Measurements from ENCODE around the gene CTDNEP1. TPM values are rescaled to one million over a fixed set of nuclear protein-coding genes. Genes with fewer than 3 reads are reported as not detected.

Gene CTDNEP1
- total and polyA plus RNA-seq, 2 of the 4 experiments (the other 2 are of a cell fraction), result 23.8 to 132 TPM

- Histone ChIP-seq H2AK9ac (replicated peaks; ENCODE audit: low read depth, low read length, poor library complexity) (no peak overlapping the region), H2AFZ (replicated peaks; ENCODE audit: low read length, poor library complexity) (no peak overlapping the region), H2BK5ac (ENCODE audit: low read depth, low read length, poor library complexity, severe bottlenecking) (no peak overlapping the region), H3K27ac (ENCODE audit: insufficient read depth, low read length) (no peak overlapping the region), H3K9me1 (ENCODE audit: insufficient read depth, low read length) (peaks cover 13% of the 10 kb centered on the region), H3K4me3 (ENCODE audit: insufficient read depth, low read depth, low read length) (no peak overlapping the region), H3K56ac (ENCODE audit: extremely low read depth, insufficient read depth, low read length) (no peak overlapping the region), H3K27me3 (ENCODE audit: control insufficient read depth, insufficient read depth, low read length) (no peaks in the 10 kb centered on the region), H3K36me3 (ENCODE audit: control insufficient read depth, insufficient read depth, low read length) (peaks cover 10% of the 10 kb centered on the region), H4K91ac (ENCODE audit: insufficient read depth, low read depth, low read length) (no peak overlapping the region), H3K23ac (ENCODE audit: low read depth, low read length) (no peak overlapping the region), H2AK5ac (ENCODE audit: low read depth, low read length) (no peak overlapping the region), H2BK15ac (ENCODE audit: low read depth, low read length) (no peak overlapping the region), H4K5ac (ENCODE audit: low read depth, low read length) (no peak overlapping the region), H4K20me1 (ENCODE audit: insufficient read depth, low read length) (peaks cover 62% of the 10 kb centered on the region), H3K14ac (replicated peaks; ENCODE audit: low read depth, low read length) (no peak overlapping the region), H3K4me2 (ENCODE audit: low read depth, low read length) (no peak overlapping the region), H3K79me1 (ENCODE audit: low read depth in 1 of 2, low read length in 2 of 2) (peaks cover 10 to 83% of the 10 kb centered on the region in 2 experiments), H3K9me3 (ENCODE audit: control insufficient read depth, insufficient read depth, low read length) (no peaks in the 10 kb centered on the region), H3K18ac (ENCODE audit: low read depth, low read length) (no peak overlapping the region), H3K9ac (ENCODE audit: low read depth, low read length) (no peak overlapping the region), H2BK120ac (ENCODE audit: low read depth, low read length) (no peak overlapping the region), H2BK20ac (ENCODE audit: low read depth, low read length) (no peak overlapping the region), H3K4me1 (ENCODE audit: control insufficient read depth, insufficient read depth, low read length) (peaks cover 9% of the 10 kb centered on the region), H4K8ac (ENCODE audit: low read depth in 2 of 2, low read length in 2 of 2) (no peak overlapping the region), H3K4ac (ENCODE audit: low read depth, low read length) (no peak overlapping the region)
- in situ Hi-C loops (cut with MboI; ENCODE audit: low sequenced_read_pairs) (no loop called here), dilution Hi-C loops (cut with HindIII; ENCODE audit: low sequenced_read_pairs, unreplicated experiment) (no loop called here), intact Hi-C loops (cut with micrococcal nuclease) (no loop called here)
- no TSS peak for BruUV-seq (replicated peaks)
- ChIA-PET POLR2A (ENCODE audit: unreplicated experiment) (no interaction called here), CTCF (no interaction called here)
- ATAC-seq (ENCODE audit: low read depth) (no peak), DNase-seq (no peak)
- TF ChIP-seq SMC3 (IDR thresholded peaks at IDR 0.05; ENCODE audit: low read depth, low read length) (no peak), MAFK (IDR thresholded peaks at IDR 0.05; ENCODE audit: low read depth, low read length) (no peak)
- WGBS, 2 experiments (ENCODE audit: extremely low coverage in 2 of 2, insufficient read length in 1 of 2), result 67% methylated on average over 10 of the region's 21 CpGs; no CpG with 5 or more reads in 1 of the 2 experiments
Measured at GRCh38 chr17:7208027-7208571, 43.4 kb downstream of the CTDNEP1 start.
